ENCODE data around the gene ZDHHC20. TPM values are rescaled to one million over a fixed set of nuclear protein-coding genes. Genes with fewer than 3 reads are reported as not detected.
"Not testable (repeated sequence)": the region's sequence is repeated elsewhere in the genome, so short reads cannot be mapped to it uniquely, and the experiment has no call there.

Gene ZDHHC20
- total RNA-seq, 4 donors from 2014 or later: 75.8 to 90.2 (median 79.3) TPM

DNA sequence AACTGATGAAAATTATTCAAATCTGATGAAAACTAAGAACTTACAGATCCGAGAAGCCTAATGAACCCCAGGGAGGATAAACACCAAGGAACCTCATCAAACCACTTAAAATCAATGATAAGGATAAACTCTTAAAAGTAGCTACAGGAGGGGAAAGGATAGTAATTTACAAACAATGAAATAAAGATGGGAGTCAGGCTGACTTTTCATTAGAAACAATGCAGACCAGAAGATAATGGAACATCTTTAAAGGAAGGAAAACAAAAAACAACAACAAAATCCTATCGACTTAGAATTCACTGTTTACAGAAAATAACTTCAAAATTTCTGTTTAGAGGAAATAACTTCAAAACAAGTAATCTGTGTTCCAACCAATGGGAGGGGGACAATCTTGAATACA is 73.4 kb downstream of the ZDHHC20 start:
- no peak for DNase-seq
- H3K4me3 ChIP-seq (replicated peaks in 1 of 3): no peak overlapping the region
- WGBS, 2 donors: 92 to 99% methylated on average over 2 of the region's 2 CpGs
- H3K27me3 ChIP-seq: no peaks in the 10 kb centered on the region
- H3K9me3 ChIP-seq: no peaks in the 10 kb centered on the region
- TF ChIP-seq, protein P1, sequence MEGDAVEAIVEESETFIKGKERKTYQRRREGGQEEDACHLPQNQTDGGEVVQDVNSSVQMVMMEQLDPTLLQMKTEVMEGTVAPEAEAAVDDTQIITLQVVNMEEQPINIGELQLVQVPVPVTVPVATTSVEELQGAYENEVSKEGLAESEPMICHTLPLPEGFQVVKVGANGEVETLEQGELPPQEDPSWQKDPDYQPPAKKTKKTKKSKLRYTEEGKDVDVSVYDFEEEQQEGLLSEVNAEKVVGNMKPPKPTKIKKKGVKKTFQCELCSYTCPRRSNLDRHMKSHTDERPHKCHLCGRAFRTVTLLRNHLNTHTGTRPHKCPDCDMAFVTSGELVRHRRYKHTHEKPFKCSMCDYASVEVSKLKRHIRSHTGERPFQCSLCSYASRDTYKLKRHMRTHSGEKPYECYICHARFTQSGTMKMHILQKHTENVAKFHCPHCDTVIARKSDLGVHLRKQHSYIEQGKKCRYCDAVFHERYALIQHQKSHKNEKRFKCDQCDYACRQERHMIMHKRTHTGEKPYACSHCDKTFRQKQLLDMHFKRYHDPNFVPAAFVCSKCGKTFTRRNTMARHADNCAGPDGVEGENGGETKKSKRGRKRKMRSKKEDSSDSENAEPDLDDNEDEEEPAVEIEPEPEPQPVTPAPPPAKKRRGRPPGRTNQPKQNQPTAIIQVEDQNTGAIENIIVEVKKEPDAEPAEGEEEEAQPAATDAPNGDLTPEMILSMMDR (IDR thresholded peaks at IDR 0.05): no peak
- TF ChIP-seq POLR2A (IDR thresholded peaks at IDR 0.05): no peak
- H3K27ac ChIP-seq: no peak overlapping the region
- H3K36me3 ChIP-seq: peaks cover 14 to 30% of the 10 kb centered on the region in 2 donors
- H3K4me1 ChIP-seq: no peaks in the 10 kb centered on the region
- intact Hi-C loops (cut with DNase I): no loop called here

GRCh38 chr13:21383090-21383489 is 76.0 kb downstream of the ZDHHC20 start:
- Histone ChIP-seq H3K4me3 (replicated peaks in 1 of 3) (no peak overlapping the region), H3K27ac (no peak overlapping the region), H3K4me1 (no peaks in the 10 kb centered on the region), H3K36me3 (peaks cover 19 to 37% of the 10 kb centered on the region in 2 donors), H3K9me3 (no peaks in the 10 kb centered on the region), H3K27me3 (no peaks in the 10 kb centered on the region)
- no peak for DNase-seq
- WGBS, 2 donors: 88 to 93% methylated on average over 6 of the region's 6 CpGs
- TF ChIP-seq, protein P1 (IDR thresholded peaks at IDR 0.05): no peak
- TF ChIP-seq POLR2A (IDR thresholded peaks at IDR 0.05): no peak
- intact Hi-C loops (cut with DNase I): no loop called here

DNA sequence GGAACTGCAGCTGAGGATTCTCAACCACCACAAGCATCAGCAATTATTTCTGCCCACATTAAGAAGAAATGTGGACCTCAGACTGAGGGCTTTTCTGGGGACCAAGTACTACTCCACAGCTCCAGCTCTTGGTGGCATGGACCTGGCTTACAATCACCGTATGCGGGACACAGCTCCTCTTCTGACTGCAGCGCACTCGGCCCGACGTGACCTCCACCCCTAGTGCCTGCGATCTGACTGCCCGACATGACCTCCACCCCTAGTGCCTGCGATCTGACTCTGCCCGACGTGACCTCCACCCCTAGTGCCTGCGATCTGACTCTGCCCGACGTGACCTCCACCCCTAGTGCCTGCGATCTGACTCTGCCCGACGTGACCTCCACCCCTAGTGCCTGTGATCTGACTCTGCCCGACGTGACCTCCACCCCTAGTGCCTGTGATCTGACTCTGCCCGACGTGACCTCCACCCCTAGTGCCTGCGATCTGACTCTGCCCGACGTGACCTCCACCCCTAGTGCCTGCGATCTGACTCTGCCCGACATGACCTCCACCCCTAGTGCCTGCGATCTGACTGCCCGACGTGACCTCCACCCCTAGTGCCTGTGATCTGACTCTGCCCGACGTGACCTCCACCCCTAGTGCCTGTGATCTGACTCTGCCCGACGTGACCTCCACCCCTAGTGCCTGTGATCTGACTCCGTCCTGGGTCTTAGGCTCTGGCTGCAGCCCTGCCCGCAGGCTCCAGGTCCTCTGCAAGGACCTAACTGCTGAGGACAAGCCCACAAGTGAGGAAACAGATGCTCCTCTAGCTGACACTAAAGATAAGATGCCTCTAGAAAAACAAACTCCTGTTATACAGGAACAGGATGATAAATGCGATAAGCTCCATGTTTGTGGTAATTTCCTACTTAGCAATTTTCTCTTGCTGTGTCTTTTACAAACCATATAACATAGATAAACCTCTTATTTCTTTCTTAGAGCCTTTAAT is 81.8 kb downstream of the ZDHHC20 start:
- H3K4me3 ChIP-seq (replicated peaks in 1 of 3); H3K27ac ChIP-seq; intact Hi-C loops (cut with DNase I); H3K4me1 ChIP-seq; DNase-seq; H3K9me3 ChIP-seq; H3K27me3 ChIP-seq: not testable (repeated sequence)
- peaks cover 27 to 30% of the 10 kb centered on the region in 2 donors for H3K36me3 ChIP-seq
- WGBS, 2 donors: 90 to 93% methylated on average over 30 to 33 of the region's 36 CpGs

DNA sequence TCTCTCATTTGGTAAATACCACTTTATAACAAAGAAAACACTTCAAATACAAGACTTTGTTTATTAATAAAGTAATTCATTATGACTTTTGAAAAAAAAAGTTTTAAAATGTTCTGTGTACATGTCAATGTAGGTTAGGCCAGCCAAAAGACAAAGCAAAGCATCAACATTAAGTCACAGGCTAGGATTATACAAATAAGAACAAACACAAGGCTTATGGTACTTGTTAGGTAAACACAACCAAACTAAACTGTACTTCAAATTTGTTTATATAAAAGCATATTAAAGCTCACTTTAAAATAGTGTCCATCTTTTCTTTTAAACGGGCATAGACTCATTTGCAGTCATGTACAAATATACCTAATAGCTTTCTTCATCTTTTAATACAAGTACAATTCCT is 86.6 kb downstream of the ZDHHC20 start:
- H3K27me3 ChIP-seq: no peaks in the 10 kb centered on the region
- 67 to 68% methylated on average over 1 of the region's 1 CpG for WGBS, 2 donors
- peaks cover 0 to 14% of the 10 kb centered on the region in 2 donors for H3K4me1 ChIP-seq
- H3K27ac ChIP-seq: no peak overlapping the region
- intact Hi-C loops (cut with DNase I): no loop called here
- no peak overlapping the region for H3K4me3 ChIP-seq (replicated peaks in 1 of 3)
- DNase-seq: no peak
- H3K36me3 ChIP-seq: peaks cover 6 to 11% of the 10 kb centered on the region in 2 donors
- H3K9me3 ChIP-seq: no peaks in the 10 kb centered on the region
- TF ChIP-seq, protein P1 (IDR thresholded peaks at IDR 0.05): no peak
- no peak for TF ChIP-seq POLR2A (IDR thresholded peaks at IDR 0.05)

DNA sequence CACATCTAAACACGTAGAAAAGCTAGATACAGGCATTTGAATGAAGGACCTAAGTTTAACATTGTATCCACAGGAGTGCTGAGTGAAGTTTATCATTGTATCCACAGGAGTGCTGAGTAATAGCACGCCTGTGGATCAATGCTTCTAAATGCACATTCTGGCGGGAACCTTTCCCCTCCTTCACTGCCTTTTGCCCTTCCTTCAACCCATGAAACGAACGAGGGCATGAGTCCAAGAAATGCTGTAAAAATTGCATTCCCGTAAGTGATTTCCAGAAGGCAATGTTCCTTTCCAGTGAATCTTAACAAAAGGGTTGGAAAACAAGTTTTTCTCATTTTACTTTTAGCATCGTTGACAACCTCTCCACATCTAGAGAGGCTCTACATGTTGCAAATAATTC is 88.1 kb downstream of the ZDHHC20 start:
- Histone ChIP-seq H3K9me3 (no peaks in the 10 kb centered on the region), H3K4me1 (peaks cover 0 to 14% of the 10 kb centered on the region in 2 donors), H3K36me3 (peaks cover 6 to 11% of the 10 kb centered on the region in 2 donors), H3K27ac (peak overlapping the region in 2 of 3 donors; percentile 10 to 31), H3K27me3 (no peaks in the 10 kb centered on the region), H3K4me3 (replicated peaks in 1 of 3) (no peak overlapping the region)
- WGBS, 2 donors: 26 to 39% methylated on average over 7 of the region's 7 CpGs
- DNase-seq: peak; percentile 30 to 43
- no peak for TF ChIP-seq POLR2A (IDR thresholded peaks at IDR 0.05)
- TF ChIP-seq, protein P1 (IDR thresholded peaks at IDR 0.05): no peak
- intact Hi-C loops (cut with DNase I): no loop called here

Data from thyroid gland (tissue), 4 donors.